GM12801 (cell line): ENCODE results near the gene HPSE2.

Source experiments
- CTCF ChIP-seq: IDR thresholded peaks from one replicate; pipeline ENCODE4 v1.5.1; 2011; ENCODE audit warnings: control low read depth; ENCODE audit not compliant: insufficient read length; ENCODE audit errors: extremely low read depth

Gene HPSE2

GRCh38 chr10:99125879-99126278 is 109.8 kb downstream of the HPSE2 start:
- no peak for TF ChIP-seq CTCF

DNA sequence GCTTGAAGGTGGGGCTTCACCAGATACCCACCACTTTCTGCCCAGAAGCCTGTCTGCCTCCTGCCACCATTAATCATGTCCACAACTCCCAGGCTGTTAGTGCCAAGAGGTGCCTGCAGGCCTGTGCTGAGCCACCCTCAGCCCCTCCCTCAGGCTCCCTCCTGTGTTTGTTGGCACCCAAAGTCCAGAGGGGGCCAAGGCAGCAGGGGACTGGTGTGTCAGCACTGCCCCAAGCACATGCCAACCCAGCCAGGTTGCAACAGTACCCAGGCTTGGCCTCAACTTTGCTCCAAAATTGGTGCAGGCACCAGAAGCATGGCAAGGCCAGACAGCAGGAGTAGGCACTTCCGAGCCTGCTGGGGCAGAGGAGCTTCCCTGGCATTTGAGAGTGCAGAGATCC is 111.3 kb downstream of the HPSE2 start:
- TF ChIP-seq CTCF = no peak

GRCh38 chr10:99123851-99124250 is 111.8 kb downstream of the HPSE2 start:
- TF ChIP-seq CTCF = no peak

DNA sequence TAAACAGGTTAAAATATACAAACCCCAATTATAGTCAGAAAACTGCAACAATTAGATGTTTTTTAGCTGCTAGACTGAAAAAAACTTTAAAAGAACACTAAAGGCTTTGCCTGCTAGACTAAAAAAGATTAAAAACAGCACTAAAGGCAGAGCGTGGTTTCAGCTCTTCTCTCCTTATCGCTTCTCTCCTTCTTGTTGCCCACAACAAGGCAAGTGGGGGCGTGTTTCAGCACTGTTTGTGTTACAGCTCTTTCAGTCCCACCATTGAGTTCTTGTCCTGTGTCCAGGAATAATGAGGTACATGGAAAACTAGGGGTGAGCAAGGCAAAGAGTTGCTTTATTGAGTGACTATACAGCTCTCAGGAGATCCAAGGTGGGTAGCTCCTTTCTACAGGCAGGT is 112.3 kb downstream of the HPSE2 start:
- no peak for TF ChIP-seq CTCF

DNA sequence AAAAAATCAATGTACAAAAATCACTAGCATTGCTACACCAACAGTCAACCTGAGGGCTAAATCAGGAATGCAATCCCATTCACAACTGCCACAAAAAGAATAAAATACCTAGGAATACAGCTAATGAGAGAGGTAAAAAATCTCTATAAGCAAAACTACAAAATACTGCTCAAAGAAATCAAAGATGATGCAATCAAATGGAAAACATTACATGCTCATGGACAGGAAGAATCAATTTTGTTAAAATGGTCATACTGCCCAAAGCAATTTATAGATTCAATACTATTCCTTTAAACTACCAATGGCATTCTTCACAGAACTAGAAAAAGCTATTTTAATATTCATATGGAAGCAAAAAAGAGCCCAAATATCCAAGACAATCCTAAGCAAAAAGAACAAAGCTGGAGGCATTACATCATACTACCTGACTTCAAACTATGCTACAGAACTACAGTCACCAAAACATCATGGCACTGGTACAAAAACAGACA is 116.3 kb downstream of the HPSE2 start:
- TF ChIP-seq CTCF = no peak

DNA sequence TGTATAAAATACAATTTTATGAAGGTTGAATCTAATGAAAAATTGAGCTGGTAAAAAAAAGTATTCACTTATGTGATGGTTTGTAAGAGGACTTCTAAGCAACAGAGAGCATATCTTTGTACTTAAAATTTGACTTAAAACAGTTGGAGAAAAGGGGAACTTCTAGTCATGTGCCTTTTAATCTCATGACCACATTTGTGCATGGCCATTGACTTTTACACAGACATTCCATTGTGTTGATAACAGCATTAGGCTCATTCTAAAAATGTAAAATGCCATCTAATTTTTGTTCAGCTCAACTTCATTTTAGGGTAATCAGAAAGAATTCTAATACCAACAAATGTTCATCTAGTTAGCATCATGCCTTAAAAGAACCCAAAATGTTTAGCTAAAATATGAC is 119.9 kb downstream of the HPSE2 start:
- TF ChIP-seq CTCF = no peak

GRCh38 chr10:99085358-99085757 is 150.3 kb downstream of the HPSE2 start:
- no peak for TF ChIP-seq CTCF

GRCh38 chr10:99084161-99084560 is 151.5 kb downstream of the HPSE2 start:
- no peak for TF ChIP-seq CTCF
